Endothelial cell (in vitro differentiated cells): ENCODE measurements around the gene AGER. TPM values are rescaled to one million over a fixed set of nuclear protein-coding genes. Genes with fewer than 3 reads are reported as not detected.
A peak's percentile ranks its signal among the peaks of the same experiment; 100 is the strongest.

ENCODE experiments used
- DNase-seq: peaks from one replicate; pipeline ENCODE4 v3.0.0; 2021; ENCODE audit warnings: low spot score
- H3K27ac Mint-ChIP-seq: one replicate; pipeline ENCODE4 v1.8.0; 2021; ENCODE audit warnings: mixed read lengths, inconsistent platforms; ENCODE audit not compliant: unreplicated experiment
- H3K27me3 Mint-ChIP-seq: one replicate; pipeline ENCODE4 v1.8.0; 2021; ENCODE audit warnings: mild to moderate bottlenecking, moderate library complexity, mixed read lengths, inconsistent platforms; ENCODE audit not compliant: unreplicated experiment
- H3K36me3 Mint-ChIP-seq: one replicate; pipeline ENCODE4 v1.8.0; 2021; ENCODE audit warnings: mild to moderate bottlenecking, low read depth, mixed read lengths, inconsistent platforms; ENCODE audit not compliant: unreplicated experiment
- H3K4me1 Mint-ChIP-seq: one replicate; pipeline ENCODE4 v1.8.0; 2021; ENCODE audit warnings: mild to moderate bottlenecking, mixed read lengths, inconsistent platforms; ENCODE audit not compliant: unreplicated experiment
- H3K4me3 Mint-ChIP-seq: one replicate; pipeline ENCODE4 v1.8.0; 2021; ENCODE audit warnings: mild to moderate bottlenecking, mixed read lengths, inconsistent platforms; ENCODE audit not compliant: unreplicated experiment
- H3K9me3 Mint-ChIP-seq: one replicate; pipeline ENCODE4 v1.8.0; 2021; ENCODE audit warnings: mixed read lengths, inconsistent platforms; ENCODE audit not compliant: unreplicated experiment
- total RNA-seq: library from RNA; stranded (reverse); fragmentation: NEBNext Ultra II Directional; extraction: Animal tissue kit (Norgen Biotek cat#: 25700); gene quantifications from one replicate; pipeline ENCODE4 v1.2.1, GENCODE V29; 2021; ENCODE audit not compliant: unreplicated experiment
- TF ChIP-seq, protein P1 (sequence below): fragments of 200-600 bp; sonication (generic); IDR thresholded peaks from one replicate; pipeline ENCODE4 v1.5.0; 2021; ENCODE audit warnings: antibody characterized with exemption; ENCODE audit not compliant: unreplicated experiment

The AGER gene
- total RNA-seq, 1 donor from 2014 or later, result 42.2 TPM

DNA sequence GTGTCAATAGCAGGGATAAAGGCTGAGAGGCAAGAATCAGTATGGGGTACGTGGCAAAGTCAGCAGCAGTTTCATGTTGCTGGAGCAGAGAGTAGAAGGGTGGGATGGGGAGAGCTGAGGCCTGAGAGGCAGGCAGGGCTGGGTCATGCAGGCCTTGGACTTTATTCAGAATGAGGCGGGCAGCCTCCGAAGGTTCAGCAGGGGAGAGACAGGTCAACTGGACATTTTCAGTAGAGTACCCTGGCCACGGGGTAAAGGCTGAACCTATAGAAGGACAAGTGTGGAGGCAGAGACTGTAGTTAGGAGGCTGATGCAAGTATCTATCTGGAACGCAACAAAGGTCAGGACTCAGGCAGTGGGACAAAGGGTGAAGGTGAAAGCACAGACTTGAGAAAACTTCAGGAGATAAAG, 26.1 kb upstream of the AGER start:
- Mint-ChIP-seq H3K4me3 (peak overlapping the region; percentile 52), H3K4me1 (peaks cover 4% of the 10 kb centered on the region), H3K27ac (peak overlapping the region; percentile 24), H3K27me3 (peaks cover 7% of the 10 kb centered on the region), H3K9me3 (no peaks in the 10 kb centered on the region), H3K36me3 (peaks cover 54% of the 10 kb centered on the region)
- TF ChIP-seq, protein P1, sequence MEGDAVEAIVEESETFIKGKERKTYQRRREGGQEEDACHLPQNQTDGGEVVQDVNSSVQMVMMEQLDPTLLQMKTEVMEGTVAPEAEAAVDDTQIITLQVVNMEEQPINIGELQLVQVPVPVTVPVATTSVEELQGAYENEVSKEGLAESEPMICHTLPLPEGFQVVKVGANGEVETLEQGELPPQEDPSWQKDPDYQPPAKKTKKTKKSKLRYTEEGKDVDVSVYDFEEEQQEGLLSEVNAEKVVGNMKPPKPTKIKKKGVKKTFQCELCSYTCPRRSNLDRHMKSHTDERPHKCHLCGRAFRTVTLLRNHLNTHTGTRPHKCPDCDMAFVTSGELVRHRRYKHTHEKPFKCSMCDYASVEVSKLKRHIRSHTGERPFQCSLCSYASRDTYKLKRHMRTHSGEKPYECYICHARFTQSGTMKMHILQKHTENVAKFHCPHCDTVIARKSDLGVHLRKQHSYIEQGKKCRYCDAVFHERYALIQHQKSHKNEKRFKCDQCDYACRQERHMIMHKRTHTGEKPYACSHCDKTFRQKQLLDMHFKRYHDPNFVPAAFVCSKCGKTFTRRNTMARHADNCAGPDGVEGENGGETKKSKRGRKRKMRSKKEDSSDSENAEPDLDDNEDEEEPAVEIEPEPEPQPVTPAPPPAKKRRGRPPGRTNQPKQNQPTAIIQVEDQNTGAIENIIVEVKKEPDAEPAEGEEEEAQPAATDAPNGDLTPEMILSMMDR, result no peak
- no peak for DNase-seq

DNA sequence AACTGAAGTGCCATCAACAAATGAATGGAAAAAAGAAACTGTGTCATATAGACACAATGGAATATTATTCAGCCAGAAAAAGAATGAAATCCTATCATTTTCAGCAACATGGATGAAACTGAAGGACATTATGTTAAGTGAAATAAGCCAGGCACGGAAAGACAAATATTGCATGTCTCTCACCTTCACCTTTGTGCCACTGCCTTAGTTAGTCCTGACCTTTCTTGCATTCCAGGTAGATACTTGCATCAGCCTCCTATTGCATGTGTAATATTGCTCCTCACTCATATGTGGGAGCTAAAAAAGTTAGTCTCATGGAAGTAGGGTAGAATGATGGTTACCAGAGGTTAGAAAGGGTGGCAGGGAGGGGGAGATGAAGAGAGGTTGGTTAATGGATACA, 24.9 kb upstream of the AGER start:
- peaks cover 53% of the 10 kb centered on the region for H3K36me3 Mint-ChIP-seq
- peak overlapping the region; percentile 76 for H3K4me3 Mint-ChIP-seq
- no peaks in the 10 kb centered on the region for H3K9me3 Mint-ChIP-seq
- peaks cover 6% of the 10 kb centered on the region for H3K27me3 Mint-ChIP-seq
- peaks cover 4% of the 10 kb centered on the region for H3K4me1 Mint-ChIP-seq
- TF ChIP-seq, protein P1, result no peak
- no peak overlapping the region for H3K27ac Mint-ChIP-seq
- DNase-seq, result no peak

DNA sequence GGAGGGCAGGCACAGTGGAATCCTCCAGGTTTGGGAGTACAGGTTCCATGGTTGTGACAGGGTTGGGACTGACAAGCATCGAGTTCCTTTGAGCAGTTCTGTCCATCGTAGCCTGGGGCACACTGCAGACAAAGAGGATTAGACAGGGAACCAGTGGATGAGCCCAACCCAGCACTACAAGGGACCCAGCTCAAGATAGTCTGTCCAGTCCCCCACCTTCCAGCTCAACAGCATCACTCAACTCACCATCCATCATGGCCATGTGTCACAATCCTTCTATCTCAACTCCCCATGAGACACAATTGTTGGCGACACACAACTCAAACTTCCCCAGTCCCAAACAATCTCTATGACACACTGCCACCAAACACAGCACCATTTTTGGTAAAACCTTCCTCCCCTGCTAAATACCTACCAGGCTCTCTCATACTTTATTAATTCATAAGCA, 20.2 kb upstream of the AGER start:
- Mint-ChIP-seq H3K9me3 (no peaks in the 10 kb centered on the region), H3K27me3 (peaks cover 2% of the 10 kb centered on the region), H3K36me3 (peaks cover 43% of the 10 kb centered on the region), H3K27ac (peak overlapping the region; percentile 26), H3K4me3 (peak overlapping the region; percentile 12), H3K4me1 (peaks cover 6% of the 10 kb centered on the region)
- TF ChIP-seq, protein P1, result no peak
- DNase-seq, result no peak

DNA sequence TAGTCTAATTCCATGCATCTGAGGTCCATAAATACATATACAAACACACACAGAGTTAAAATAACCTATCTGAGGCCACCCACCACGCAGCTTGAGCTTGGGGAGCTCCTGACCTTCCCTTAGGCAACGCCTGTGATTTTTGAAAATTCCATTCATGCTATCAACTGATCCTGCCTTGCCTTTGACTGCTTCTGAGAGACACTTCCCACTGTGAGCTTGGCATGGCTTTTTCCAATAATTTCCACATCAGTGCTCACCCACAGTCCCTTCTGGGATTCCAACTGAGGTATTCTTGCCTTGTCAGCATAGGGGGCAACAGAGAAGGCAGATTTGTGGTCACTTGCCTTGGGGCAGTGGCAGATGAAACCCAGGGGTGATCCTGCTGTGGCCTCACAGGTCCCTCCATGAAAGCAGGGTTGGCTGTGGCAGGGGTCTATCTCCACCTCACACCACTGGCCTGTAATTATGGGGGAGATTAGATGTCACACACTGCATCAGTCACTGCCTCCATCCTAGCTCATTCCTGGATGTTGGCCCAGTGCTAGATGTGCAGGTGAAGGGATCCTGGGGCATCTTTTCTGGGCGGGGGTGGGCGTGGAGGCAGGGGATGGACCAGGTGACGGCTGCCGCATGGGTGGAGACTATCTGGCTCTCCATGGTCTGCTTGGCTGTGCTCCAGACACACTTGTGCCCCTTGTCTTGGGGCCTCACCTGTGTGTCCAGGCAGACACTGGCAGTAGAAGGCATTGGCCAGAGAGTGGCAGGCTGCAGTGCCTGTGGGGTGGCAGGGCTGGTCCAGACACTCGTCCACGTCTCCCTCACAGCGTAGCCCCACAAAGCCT, 19.6 kb upstream of the AGER start:
- Mint-ChIP-seq H3K27me3 (peaks cover 1% of the 10 kb centered on the region), H3K4me1 (peaks cover 8% of the 10 kb centered on the region), H3K9me3 (no peaks in the 10 kb centered on the region), H3K36me3 (peaks cover 36% of the 10 kb centered on the region), H3K4me3 (peak overlapping the region; percentile 75), H3K27ac (no peak overlapping the region)
- DNase-seq, result no peak
- TF ChIP-seq, protein P1, result no peak

DNA sequence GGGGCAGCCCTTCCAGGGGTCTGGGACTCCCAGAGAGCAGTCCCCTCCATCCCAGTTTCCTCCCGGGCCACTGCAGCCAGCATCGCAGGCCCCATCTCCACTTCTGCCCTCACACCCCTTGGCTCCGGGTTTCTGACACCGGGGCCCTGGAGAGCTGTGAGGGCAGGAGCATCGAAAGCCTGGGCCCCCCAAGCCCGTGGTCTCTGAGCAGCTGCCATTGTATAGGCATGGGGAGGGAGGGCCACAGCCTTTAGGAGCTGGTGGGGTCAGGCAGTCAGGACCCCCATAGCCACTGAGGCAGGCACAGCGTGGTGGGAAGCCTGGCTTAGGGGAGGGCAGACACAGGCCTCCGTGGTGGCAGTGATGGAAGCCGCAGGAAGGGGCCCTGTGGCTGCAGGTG, 18.1 kb upstream of the AGER start:
- peaks cover 1% of the 10 kb centered on the region for H3K27me3 Mint-ChIP-seq
- no peak overlapping the region for H3K4me3 Mint-ChIP-seq
- peaks cover 16% of the 10 kb centered on the region for H3K4me1 Mint-ChIP-seq
- DNase-seq, result no peak
- no peaks in the 10 kb centered on the region for H3K9me3 Mint-ChIP-seq
- TF ChIP-seq, protein P1, result no peak
- peaks cover 26% of the 10 kb centered on the region for H3K36me3 Mint-ChIP-seq
- no peak overlapping the region for H3K27ac Mint-ChIP-seq
